Measurements from ENCODE around the gene C6orf15. TPM values are rescaled to one million over a fixed set of nuclear protein-coding genes. Genes with fewer than 3 reads are reported as not detected.

The C6orf15 gene
- total and polyA plus RNA-seq, 2 donors (not counting 3 experiments of a cell fraction or from before 2014, with no cell fraction given), result not detected

Small RNA genes lying within 50 kb of the gene (small RNA-seq; reads per million reads assigned to genes)
- gene POLR2LP1 (ENCODE audit: insufficient read depth, insufficient read length, low read depth, low replicate concordance), result not detected
- not detected for gene RNU6-1133P (ENCODE audit: insufficient read depth, insufficient read length, low read depth, low replicate concordance)

Other genes with a start within 250 kb of the C6orf15 start
- gene DDR1, start 228.1 kb downstream of the C6orf15 start, total RNA-seq, result 17.7 and 22.9 TPM in 2 replicates
- gene DDR1, start 228.1 kb downstream of the C6orf15 start, polyA plus RNA-seq, result 8.8 and 10.6 TPM in 2 replicates
- gene GTF2H4, start 204.4 kb downstream of the C6orf15 start, total RNA-seq, result 51.0 and 52.6 TPM in 2 replicates
- 40.5 and 40.8 TPM in 2 replicates for gene GTF2H4, start 204.4 kb downstream of the C6orf15 start, polyA plus RNA-seq
- 32.5 and 34.3 TPM in 2 replicates for gene VARS2, start 198.3 kb downstream of the C6orf15 start, total RNA-seq
- 17.8 TPM in 2 replicates for gene VARS2, start 198.3 kb downstream of the C6orf15 start, polyA plus RNA-seq
- gene SFTA2, start 180.4 kb downstream of the C6orf15 start, total RNA-seq, result not detected in 2 replicates
- gene SFTA2, start 180.4 kb downstream of the C6orf15 start, polyA plus RNA-seq, result not detected in 2 replicates
- gene MUCL3, start 171.6 kb downstream of the C6orf15 start, total RNA-seq, result not detected in 2 replicates
- not detected in 2 replicates for gene MUCL3, start 171.6 kb downstream of the C6orf15 start, polyA plus RNA-seq
- gene MUC21, start 128.9 kb downstream of the C6orf15 start, total RNA-seq, result not detected in 2 replicates
- gene MUC21, start 128.9 kb downstream of the C6orf15 start, polyA plus RNA-seq, result not detected in 2 replicates
- not detected in 2 replicates for gene MUC22, start 102.1 kb downstream of the C6orf15 start, total RNA-seq
- not detected in 2 replicates for gene MUC22, start 102.1 kb downstream of the C6orf15 start, polyA plus RNA-seq
- gene PSORS1C1, start 2.2 kb upstream of the C6orf15 start, total RNA-seq, result 9.2 and 13.2 TPM in 2 replicates
- 1.1 TPM in 2 replicates for gene PSORS1C1, start 2.2 kb upstream of the C6orf15 start, polyA plus RNA-seq
- gene CDSN, start 7.9 kb upstream of the C6orf15 start, total RNA-seq, result not detected in 2 replicates
- gene CDSN, start 7.9 kb upstream of the C6orf15 start, polyA plus RNA-seq, result 0.03 TPM in 1 of 2 replicates, not detected in the other
- not detected in 2 replicates for gene PSORS1C2, start 26.5 kb upstream of the C6orf15 start, total RNA-seq
- not detected in 2 replicates for gene PSORS1C2, start 26.5 kb upstream of the C6orf15 start, polyA plus RNA-seq
- gene CCHCR1, start 45.2 kb upstream of the C6orf15 start, total RNA-seq, result 22.9 and 23.2 TPM in 2 replicates
- 12.0 and 12.8 TPM in 2 replicates for gene CCHCR1, start 45.2 kb upstream of the C6orf15 start, polyA plus RNA-seq
- 28.0 and 31.7 TPM in 2 replicates for gene TCF19, start 46.0 kb upstream of the C6orf15 start, total RNA-seq
- gene TCF19, start 46.0 kb upstream of the C6orf15 start, polyA plus RNA-seq, result 13.9 and 14.5 TPM in 2 replicates
- not detected in 2 replicates for gene POU5F1, start 58.1 kb upstream of the C6orf15 start, total RNA-seq
- 0.63 and 0.94 TPM in 2 replicates for gene POU5F1, start 58.1 kb upstream of the C6orf15 start, polyA plus RNA-seq
- gene HLA-C, start 159.5 kb upstream of the C6orf15 start, total RNA-seq, result 102 and 109 TPM in 2 replicates
- 287 and 345 TPM in 2 replicates for gene HLA-C, start 159.5 kb upstream of the C6orf15 start, polyA plus RNA-seq
- 111 and 126 TPM in 2 replicates for gene HLA-B, start 244.6 kb upstream of the C6orf15 start, total RNA-seq
- 119 and 151 TPM in 2 replicates for gene HLA-B, start 244.6 kb upstream of the C6orf15 start, polyA plus RNA-seq

Data from endothelial cell of umbilical vein (primary cell).